Activated gamma-delta T cell treated with anti-CD3 and anti-CD28 coated beads, Interleukin-2, amount 50 U/mL, for 16 hours (primary cell): ENCODE results near the gene AKR1C3.
"Not testable (repeated sequence)": the region's sequence is repeated elsewhere in the genome, so short reads cannot be mapped to it uniquely, and the experiment has no call there.

Experiments used
- DNase-seq: peaks from one replicate; pipeline ENCODE4 v3.0.0-alpha.2; 2020; ENCODE audit warnings: low read depth

AKR1C3 gene

DNA sequence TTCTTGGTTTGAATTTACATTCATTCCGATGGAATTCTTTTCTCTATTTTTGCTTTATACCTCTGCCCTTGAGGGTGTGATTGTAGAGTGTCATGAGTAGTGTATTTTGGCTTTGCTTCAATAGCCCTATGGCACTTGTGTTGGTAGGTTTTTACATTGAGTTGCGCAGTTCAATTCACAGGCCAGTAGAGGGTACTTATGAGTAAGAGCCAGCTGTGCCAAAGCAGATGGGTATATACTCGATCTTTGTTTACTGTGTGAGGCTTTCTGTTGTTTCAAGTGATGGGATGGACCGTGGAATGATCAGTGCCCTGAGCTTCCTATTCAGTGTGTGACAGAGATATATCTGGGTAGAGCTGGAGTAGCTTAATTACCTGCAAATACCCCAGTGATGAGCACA, 4.3 kb upstream of the AKR1C3 start:
- no peak for DNase-seq

DNA sequence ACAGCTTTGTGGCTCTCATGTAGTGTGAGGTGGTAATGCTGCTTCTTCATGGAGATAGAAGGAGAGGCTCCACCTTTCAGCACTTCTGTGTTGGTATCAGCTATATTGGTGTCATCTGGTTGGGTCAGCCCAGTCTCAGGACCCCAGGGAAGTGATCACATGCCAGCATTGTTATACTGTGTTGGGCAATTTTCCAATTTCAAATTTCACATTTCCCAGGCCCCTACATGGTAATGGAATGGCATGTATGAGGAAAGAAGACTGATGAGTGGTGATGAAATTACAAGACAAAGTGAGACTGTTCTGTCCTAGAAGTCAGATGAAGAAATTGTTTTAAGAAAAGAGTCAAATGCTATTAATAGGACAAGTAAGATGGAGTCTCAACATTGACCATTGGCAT, 3.7 kb upstream of the AKR1C3 start:
- no peak for DNase-seq

DNA sequence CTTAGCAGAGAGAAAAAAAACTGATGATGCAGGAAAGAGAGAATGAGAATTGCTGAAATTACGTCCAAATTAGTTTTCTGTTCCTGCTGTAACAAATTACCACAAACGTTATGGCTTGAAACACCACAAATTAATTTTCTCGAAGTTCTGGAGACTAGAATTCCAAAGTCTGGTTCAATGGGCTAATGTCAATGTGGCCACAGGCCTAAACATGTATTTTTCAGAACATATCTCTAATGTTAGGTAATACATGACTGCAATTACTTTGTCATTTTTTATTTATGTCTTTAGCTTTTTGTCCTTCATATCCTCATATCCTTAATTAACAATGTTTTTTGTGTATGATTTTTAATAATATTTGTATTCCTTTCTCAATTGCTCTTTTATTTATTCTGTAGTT, 3.0 kb upstream of the AKR1C3 start:
- DNase-seq, result no peak

DNA sequence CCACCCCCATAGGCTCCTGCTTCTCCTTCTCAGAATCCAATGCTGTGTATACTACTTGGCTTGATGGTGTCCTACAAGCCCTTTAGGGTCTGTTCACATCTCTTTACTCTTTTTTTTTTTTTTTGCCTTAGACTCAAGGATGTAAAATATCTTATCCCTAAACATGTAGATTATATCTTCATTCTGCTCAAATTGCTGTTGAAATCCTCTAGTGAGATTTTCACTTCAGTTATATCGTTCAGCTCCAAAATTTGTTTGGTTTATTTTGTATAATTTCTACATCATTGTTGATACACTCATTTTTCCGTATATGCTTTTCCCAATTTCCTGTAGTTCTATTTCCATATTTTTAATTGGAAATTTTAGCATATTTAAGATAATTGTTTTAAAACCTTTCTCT, 1.8 kb upstream of the AKR1C3 start:
- no peak for DNase-seq

DNA sequence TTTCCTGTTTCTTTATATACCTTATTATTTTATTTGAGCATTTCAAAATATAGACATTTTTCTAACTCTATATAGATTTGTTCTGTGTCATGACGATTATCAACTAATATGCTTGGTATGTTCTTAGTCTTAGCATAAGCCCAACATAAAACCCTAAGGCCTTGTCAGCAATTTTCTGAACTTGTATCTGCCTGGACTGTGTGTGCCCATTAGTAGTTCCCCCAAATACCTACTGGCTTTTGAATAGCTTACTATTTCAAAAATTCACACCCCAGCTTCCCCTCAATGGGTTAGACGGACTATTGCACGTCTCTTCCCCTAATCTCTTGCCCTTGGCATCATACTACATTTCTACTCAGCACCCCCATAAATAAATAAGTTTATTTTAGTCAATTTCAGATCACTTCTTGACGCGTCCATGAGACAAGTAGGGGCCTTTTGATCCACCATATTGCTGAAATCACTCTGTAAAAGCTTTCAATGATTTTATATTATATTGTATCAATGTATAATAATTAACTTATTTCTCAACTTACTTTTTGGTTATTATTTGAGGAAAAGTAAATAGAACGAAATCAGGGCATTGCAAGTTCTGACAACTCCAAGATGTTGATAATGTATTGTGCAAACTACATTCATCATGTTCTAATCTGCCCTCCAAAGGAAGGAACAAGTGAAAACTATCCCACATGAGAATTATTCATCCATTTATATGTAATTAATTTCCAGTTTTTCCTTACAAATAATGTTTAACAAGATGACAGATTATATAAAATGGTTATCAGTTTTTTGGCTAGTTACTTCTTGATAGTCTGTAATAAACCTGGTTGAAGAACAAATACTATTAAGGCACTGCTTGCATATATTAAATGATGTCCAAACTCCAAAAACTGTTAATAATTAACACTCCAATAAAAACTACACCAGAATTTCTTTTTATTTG, 1.1 kb upstream of the AKR1C3 start:
- DNase-seq, result no peak

DNA sequence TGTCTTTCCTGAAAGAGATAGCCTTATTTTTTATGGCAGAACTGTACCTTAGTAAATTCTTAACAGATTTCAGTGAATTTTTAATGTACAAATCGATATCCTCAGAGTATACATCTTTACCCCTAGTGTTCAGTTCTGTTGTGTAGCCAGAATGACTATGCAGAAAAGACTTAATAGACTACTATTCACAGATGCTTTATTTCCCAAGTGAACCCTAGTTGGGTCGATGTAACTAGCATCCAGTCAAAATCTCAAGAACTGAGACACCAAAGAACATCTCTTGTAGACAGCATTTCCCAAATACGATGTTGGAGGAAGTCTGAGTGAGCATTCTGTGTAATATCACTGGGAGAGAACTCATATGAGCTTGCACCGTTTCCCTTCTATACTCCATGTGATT, 1.5 kb downstream of the AKR1C3 start:
- DNase-seq, result no peak

DNA sequence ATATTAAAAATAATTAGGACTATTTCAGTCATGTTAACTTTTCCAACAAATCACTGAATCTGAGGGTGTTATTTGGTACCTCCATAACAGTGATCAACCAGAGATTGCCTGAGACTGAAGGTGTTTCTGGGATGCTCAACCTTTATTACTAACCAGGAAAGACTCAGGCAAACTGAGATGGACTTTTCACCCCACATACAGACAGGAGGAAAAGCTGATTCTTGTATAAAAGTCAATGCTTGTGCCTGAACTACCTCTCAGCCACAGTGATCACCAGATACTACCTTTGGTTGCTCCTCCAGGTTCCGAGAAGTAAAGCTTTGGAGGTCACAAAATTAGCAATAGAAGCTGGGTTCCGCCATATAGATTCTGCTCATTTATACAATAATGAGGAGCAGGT, 1.9 kb downstream of the AKR1C3 start:
- DNase-seq, result no peak

DNA sequence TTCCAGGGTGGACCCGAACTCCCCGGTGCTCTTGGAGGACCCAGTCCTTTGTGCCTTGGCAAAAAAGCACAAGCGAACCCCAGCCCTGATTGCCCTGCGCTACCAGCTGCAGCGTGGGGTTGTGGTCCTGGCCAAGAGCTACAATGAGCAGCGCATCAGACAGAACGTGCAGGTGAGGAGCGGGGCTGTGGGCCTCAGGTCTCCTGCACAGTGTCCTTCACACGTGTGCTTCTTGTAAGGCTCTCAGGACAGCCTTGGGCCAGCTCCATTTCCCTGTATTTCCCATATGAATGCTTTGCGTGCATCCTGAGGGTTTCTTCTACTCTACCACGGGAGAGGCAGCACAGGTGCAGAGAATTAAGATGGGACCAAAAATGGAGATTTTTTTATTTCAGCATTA, 8.3 kb downstream of the AKR1C3 start:
- DNase-seq, result not testable (repeated sequence)

DNA sequence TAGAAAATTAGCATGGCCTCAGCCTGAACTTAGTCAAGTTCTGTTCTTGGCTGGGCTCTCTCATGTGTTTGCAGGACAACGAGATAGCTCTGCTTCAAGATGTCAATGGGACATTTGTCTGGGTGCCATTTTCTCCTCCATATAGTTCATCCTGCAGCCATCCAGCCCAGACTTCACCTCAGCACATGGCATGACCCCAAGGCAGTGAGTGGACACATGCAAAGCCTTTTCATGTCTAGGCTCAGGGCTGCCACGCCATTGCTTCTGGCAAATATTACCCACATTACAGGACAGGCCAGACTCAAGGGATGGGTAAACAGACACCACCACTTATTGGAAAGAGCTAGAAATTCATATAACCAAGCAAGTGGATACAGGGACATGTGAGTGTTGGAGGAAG, 9.3 kb downstream of the AKR1C3 start:
- DNase-seq, result no peak

DNA sequence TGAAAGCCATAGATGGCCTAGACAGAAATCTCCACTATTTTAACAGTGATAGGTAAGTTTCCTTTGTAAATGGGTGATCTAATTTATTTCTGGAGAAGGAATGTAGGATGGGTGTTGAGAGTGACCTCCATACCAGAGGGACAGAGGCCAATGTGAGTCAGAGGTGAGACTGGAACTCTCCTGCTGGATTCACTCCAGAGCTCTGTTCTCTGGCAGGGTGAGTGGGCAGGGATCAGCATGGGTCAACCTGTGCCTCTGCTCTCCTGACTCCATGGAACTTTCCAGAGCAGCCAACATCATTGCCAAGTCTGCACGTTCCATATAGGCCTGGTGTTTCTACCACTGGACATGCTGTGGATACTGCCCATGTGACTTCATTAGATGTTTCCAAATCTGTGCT, 11.4 kb downstream of the AKR1C3 start:
- no peak for DNase-seq

DNA sequence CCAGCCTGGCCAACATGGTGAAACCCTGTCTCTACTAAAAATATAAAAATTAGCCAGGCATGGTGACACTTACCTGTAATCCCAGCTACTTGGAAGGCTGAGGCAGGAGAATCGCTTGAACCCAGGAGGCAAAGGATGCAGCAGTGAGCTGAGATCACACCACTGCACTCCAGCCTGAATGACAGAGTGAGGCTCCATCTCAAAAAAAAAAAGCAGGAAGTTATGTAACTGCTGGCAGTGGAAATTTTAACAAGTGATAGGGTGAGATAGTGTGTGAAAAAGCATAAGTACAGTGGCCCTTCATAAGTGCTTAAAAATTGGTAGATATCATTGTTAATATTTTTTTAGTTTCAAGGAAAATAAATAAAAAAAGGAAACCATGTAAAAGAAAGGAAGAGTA, 12.3 kb downstream of the AKR1C3 start:
- no peak for DNase-seq

DNA sequence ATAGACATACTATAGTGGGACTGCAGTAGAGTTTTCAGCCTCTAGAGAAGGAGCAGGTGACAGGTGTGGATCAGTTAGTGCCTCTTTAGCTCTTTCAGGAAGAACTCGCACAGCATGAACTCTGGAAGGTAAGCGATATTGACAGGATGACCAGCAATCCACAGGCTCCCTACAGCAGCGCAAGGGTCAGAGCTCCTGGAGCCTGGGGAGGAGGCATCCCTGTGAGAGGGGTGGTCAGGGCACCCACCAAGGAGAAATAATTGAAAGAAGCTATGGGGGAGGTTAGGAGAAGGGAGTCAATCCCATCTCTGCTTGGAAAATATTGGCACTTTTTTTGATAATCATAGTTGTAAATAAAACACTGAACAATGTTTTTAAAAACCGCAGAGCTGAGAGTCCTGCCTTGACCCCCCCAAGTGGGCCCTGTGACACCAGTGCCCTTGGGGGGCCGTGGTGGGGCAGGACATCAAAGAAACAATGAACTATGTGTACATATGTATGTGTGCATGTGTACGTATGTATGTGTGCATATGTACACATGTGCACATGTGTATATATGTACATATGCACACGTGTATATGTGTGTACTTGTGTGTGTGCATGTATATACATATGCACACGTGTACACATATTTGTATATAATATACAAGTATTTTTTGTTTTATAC, 13.8 kb downstream of the AKR1C3 start:
- no peak for DNase-seq

DNA sequence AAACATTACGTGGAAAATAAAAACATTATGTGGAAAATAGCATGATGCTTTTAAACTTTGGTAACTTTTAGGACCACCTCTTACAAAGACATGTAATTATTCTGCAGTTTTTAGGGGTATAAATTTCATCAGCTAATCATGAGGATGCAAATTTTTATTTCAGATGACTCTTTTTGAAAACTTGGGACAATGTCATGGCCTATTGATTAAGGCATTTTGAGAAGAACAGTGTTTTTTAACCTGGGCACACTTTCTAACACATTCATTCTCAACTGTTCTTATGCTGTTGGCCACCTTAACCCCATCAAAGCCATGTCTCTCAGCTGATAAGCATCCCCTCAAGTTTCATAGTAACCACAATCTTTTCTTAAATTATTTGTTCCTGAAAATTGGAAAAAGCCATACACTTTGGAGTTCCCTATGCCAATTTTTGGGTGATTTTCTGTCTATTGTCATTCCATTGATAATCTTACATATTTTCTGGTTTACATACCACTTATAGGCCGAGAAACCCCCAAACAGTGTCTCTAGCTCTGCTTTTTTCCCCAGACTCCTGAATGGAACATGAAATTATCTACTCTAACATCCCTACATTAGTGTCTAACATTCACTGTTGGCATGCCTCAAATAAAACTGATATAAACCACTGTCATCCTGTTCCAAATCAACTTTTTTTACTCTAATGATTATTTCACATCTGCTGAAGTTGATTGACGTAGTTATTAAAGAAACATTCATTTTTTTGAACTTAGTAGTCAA, 14.6 kb downstream of the AKR1C3 start:
- DNase-seq, result no peak

DNA sequence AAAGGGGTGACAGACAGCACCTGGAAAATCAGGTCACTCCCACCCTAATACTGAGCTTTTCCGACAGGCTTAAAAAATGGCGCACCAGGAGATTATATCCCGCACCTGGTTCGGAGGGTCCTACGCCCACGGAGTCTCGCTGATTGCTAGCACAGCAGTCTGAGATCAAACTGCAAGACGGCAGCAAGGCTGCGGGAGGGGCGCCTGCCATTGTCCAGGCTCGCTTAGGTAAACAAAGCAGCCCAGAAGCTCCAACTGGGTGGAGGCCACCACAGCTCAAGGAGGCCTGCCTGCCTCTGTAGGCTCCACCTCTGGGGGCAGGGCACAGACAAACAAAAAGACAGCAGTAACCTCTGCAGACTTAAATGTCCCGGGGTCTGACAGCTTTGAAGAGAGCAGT, 15.6 kb downstream of the AKR1C3 start:
- DNase-seq, result not testable (repeated sequence)

DNA sequence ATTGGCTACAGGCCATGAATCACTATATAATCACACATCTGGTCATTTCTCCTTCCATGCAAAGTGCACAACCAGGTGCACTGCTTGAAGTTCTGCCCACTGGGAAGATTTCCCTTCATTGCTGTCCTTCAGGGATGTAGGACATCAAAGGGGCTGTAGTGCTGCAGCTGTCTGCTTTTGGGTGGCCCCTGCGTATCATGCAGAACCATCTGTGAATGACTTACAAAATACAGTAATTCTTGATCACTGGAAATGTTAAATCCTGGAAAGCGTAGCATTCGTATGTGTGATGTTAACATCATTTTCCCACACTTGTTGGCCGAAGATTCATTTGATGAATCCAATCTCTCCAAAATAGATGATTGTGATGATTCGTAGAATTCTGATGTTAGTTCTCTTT, 22.4 kb downstream of the AKR1C3 start:
- no peak for DNase-seq

DNA sequence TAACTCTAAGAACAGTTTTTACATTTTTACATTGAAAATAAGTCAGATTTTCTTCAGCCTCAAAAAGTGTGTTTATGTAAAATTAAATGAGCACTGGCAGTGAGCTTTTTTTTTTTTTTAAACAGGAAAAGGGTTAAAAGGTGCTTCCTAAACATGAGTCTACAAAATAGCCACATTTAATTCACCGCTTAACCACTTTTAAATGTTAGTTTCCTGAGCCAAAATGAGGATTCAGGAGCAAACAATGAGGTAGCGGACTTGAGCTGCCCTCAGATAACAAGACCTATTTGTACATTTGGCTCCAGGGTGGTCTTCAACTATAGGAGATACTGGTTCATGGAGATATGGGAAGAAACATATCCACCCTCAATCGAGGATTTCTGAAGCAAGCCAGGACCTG, 22.8 kb downstream of the AKR1C3 start:
- no peak for DNase-seq

DNA sequence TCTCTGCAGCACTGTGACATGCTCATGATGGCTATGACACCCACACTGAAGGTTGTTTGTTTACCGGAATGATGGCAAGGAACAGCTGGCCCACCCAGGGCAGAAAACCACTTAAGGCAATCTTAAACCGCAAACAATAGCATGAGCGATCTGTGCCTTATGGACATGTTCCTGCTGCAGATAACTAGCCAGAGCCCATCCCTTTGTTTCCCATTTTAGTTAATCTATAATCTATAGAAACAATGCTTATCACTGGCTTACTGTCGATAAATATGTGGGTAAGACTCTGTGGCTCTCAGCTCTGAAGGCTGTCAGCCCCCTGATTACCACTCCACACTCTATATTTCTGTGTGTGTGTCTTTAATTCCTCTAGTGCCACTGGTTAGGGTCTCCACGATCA, 25.8 kb downstream of the AKR1C3 start:
- DNase-seq, result not testable (repeated sequence)

DNA sequence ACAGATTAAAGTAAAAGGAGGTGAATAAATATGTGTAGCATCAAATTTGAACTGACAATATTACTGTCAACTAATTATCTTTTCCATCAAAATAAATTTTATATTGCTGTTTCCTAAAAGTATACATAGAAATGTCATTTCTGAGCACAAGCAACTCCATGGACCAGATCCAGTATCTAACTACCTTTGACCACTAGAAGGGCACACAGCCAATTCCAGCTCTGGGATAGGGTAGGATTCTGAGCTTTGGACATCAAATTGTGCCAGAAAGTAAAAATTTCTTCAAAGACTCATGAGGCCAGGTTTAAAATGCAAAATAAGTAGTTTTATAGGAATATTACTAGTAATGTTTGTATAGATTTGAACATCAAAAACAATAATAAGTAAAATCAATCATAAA, 29.7 kb downstream of the AKR1C3 start:
- no peak for DNase-seq

DNA sequence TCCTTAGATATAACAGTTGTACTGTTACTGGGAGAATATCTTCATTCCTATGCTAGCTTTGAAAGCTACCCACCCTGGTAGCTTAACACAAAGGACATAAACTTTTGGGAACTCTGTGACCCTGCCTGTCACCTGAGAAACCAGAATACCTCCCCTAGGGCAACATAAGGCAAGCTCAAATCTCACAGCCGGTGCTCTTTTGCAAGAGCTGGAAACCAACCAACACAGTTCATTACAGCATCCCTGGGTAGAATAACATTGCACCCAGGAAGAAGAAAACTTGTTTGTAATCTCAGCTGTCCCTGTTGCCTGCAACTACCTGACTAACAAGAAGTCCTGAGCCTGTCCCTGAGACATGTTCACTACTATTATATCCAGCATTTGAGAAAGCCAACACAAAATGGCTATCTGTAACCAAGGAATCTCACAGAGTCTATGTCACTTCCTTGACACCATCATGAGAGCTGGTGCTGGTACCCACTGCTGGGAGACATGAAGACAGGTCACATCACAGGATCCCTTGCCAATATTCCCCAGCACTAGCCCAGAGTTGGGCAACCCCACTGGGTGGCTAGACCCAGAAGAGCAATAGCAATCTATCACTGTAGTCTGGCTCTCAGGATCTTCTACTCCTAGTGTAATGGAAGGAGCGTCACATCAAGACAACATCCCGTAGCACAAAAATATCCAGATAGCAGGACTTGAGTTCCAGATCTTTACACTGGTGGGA, 31.3 kb downstream of the AKR1C3 start:
- no peak for DNase-seq

DNA sequence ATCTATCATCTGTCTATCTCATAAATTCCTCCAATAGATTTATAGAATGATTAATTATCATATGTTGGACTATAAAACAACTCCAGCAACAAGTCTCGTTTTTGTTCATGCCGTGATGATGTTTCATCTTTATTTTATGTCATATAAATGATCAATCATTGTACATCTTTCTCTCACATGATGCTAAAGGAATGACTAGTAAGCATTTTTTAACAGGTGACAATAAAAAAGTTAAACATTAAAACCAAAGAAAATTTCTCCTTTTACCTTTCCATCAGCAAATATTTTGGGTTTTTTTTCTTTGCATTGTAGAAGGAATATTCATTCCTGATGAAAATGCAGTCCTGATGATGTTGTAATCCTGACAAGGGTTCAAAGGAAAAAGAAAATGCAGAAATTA, 41.4 kb downstream of the AKR1C3 start:
- no peak for DNase-seq

DNA sequence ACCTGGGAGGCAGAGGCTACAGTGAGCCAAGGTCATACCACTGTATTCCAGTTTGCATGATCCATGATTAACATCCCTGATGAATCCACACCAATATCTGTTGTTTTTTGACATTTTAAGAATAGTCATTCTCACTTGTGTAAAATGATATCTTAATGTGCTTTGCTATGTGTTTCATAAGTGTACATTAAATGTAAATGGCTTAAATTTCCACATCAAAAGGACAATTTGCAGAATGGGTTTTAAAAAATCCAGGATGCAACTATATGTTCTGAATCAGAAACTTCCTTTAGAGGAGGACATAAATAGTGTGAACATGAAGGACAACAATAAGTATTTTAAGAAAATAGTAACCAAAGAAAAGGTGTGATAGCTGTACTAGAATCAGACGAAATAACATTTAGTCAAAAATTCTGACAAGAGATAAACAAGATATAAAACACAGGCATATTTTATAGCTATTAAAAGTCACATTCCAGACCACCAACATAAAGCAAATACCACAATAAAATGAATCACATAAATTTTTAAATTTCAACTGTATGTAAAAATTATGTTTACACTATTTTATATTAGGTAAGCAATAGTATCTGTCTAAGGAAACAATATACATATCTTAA, 42.4 kb downstream of the AKR1C3 start:
- DNase-seq, result no peak

DNA sequence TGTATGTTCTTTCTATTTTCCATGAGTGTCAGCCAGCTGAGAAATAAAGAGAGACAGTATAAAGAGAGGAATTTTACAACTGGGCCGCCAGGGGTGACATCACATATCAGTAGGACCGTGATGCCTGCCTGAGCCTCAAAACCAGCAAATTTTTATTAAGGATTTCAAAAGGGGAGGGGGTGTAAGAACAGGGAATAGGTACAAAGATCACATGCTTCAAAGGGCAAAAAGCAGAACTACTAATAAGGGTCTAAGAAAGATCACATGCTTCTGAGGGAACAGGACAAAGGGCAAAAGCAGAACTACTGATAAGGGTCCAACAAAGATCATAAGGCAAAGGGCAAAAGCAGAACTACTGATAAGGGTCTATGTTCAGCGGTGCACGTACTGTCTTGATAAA, 43.5 kb downstream of the AKR1C3 start:
- DNase-seq, result not testable (repeated sequence)
